Uterus (tissue), 2 donors: ENCODE results near the gene ZBTB8A.

ENCODE experiments used
- CTCF ChIP-seq, 4 experiments: fragments of 200-600 bp in 2 of 4; fragments of 450-650 bp in 2 of 4; sonication (generic) in 2 of 4; IDR thresholded peaks; one replicate each; pipeline ENCODE4 v1.5.1; 2016 to 2019; ENCODE audit warnings: antibody characterized with exemption in 4 of 4, mild to moderate bottlenecking in 2 of 4, moderate library complexity in 1 of 4
- POLR2A ChIP-seq, 2 donors: fragments of 450-650 bp; IDR thresholded peaks; one replicate each; pipeline ENCODE4 v1.6.1; 2016; ENCODE audit warnings: antibody characterized with exemption in 2 of 2, mild to moderate bottlenecking in 1 of 2, moderate library complexity in 1 of 2

- TF ChIP-seq CTCF (IDR thresholded peaks at IDR 0.05) (no peak), POLR2A (IDR thresholded peaks at IDR 0.05) (no peak)
Observed at GRCh38 chr1:32652244-32652962, 113.2 kb downstream of the ZBTB8A start.
